ENCODE data around the gene TRAF3IP1.

TRAF3IP1 gene

DNA sequence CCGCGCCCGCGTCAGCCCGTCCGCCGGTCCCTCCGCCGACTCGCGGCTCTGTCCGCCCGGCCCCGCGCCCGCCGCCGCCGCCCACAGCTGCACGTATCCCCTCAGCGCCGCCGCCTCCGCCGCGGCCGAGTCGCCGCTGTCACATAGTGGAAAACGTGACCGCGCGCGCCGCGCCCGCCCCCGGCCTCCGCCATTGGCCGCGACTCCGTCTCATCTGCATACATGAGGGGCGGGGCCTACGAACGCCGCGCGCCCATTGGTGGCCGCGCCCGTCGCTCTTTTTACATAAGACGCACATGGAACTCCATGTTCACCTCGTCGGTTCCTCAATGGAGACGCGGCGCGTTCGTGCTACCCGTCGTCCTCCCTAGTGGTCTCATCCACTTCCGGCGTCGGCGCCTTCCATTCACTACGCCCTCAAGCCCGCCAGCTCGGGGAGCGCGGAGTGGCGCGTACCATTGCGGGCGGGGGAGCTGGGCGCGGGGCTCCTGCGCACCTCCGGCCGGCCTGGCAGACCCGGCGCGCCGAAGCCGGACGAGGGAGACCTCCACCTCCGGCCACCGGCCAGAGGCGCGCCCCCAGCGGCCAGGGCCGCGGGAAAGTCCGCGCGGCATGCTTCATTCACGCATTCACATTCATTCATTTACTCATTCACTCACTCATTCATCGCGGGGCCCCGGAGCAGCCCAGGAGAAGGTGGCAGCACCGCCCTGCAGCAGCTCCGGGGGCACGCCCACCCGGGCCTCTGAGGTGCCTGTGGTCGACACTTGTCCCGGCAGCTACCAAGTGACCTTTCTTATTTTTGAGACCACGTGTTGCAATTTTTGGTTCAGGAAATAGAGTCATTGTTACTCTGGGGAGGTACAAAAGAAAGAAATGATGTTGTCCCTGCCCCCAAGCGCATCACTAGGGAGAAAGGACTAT is 31.4 kb upstream of the TRAF3IP1 start:
- peak overlapping the region; percentile 78 for H3K4me3 ChIP-seq (ENCODE audit: low read depth, low read length)
- in situ Hi-C loops (cut with HindIII; ENCODE audit: low sequenced_read_pairs): no loop called here
- TF ChIP-seq, protein P1, sequence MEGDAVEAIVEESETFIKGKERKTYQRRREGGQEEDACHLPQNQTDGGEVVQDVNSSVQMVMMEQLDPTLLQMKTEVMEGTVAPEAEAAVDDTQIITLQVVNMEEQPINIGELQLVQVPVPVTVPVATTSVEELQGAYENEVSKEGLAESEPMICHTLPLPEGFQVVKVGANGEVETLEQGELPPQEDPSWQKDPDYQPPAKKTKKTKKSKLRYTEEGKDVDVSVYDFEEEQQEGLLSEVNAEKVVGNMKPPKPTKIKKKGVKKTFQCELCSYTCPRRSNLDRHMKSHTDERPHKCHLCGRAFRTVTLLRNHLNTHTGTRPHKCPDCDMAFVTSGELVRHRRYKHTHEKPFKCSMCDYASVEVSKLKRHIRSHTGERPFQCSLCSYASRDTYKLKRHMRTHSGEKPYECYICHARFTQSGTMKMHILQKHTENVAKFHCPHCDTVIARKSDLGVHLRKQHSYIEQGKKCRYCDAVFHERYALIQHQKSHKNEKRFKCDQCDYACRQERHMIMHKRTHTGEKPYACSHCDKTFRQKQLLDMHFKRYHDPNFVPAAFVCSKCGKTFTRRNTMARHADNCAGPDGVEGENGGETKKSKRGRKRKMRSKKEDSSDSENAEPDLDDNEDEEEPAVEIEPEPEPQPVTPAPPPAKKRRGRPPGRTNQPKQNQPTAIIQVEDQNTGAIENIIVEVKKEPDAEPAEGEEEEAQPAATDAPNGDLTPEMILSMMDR (IDR thresholded peaks at IDR 0.05; ENCODE audit: low read depth, low read length, missing control alignments): peak; percentile 34
- peak; percentile 98 for DNase-seq (ENCODE audit: low read depth)

DNA sequence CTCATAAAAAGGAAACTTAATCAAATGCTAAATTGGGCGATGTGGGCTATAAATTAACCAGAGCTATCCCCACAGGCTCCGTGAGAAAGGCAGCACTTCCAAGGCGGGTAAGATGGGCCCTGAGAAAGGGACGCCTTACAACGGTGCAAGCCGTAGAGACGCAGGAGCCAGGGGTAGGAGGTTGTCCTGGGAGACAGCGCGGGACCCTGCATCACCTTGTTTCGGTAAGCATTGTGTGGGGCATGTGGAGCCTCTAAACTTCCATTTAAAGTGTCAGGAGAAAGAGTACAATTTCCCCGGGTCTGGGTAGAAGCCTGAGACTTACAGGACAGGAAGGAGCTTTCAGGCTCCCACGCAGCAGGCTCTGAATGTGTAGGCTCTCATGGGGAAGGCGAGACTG is 30.7 kb upstream of the TRAF3IP1 start:
- H3K4me3 ChIP-seq (ENCODE audit: low read depth, low read length): peak overlapping the region; percentile 78
- TF ChIP-seq, protein P1 (IDR thresholded peaks at IDR 0.05; ENCODE audit: low read depth, low read length, missing control alignments): no peak
- in situ Hi-C loops (cut with HindIII; ENCODE audit: low sequenced_read_pairs): no loop called here
- DNase-seq (ENCODE audit: low read depth): no peak

DNA sequence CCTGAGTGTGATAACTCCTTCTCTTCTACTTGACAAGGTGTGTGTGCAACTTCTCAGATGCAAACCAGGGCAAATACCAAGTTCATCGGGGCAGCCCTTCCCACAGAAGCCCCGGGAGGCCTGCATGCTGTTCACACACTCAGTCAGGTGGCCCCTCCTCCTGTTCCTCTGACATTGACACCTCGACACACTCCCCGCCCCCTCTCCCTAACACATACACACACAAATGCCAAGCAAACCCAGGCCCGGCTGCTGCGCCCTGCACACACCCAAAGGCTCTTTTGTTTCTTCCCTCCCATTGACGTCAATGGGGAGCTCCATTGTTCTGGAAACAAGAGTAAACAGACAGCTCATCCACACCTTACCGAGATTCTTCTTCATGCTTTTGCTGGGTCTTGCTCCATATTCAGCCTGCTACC is 30.2 kb upstream of the TRAF3IP1 start:
- DNase-seq (ENCODE audit: low read depth): no peak
- in situ Hi-C loops (cut with HindIII; ENCODE audit: low sequenced_read_pairs): no loop called here
- no peak overlapping the region for H3K4me3 ChIP-seq (ENCODE audit: low read depth, low read length)
- TF ChIP-seq, protein P1 (IDR thresholded peaks at IDR 0.05; ENCODE audit: low read depth, low read length, missing control alignments): no peak

DNA sequence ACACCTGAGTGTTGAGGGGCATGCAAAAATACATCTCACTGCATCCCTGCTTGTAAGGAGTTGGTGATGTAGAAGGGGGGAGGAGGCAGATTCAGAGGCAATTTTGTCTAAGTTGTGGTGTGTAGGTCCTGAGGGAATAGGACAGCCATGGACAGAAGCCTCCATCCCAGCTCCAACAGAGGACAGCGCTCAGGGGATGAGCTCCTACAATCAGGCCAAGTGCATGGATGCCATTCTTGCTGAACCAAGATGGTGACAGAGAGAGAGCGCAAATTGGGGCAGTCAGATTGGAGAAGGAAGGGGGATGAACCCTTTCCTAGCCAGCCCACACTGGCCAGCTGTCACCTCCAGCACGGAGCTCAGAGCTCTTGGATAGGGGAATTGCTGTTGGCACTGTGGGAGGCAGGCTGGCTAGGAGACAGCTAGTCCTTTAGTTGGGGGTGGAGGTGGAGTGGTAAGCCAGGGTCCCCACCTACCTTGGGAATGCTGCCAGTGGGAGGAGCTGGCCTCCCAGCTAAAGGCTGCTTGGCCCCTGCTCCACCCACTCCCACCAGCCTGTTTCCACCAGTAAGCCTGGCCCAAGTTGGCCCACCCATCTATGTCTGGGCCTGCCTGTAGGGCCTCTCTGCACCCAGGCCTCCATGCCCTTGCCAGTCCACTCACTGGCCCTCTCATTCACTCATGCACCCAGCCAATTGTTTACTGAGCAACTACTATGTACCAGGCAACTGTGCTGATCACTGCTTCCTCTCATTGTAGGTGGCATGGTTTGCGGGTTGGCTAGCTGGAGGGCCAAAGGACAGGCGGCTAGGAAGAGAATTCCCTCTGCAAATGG is 29.4 kb upstream of the TRAF3IP1 start:
- TF ChIP-seq, protein P1 (IDR thresholded peaks at IDR 0.05; ENCODE audit: low read depth, low read length, missing control alignments): no peak
- in situ Hi-C loops (cut with HindIII; ENCODE audit: low sequenced_read_pairs): no loop called here
- no peak for DNase-seq (ENCODE audit: low read depth)

DNA sequence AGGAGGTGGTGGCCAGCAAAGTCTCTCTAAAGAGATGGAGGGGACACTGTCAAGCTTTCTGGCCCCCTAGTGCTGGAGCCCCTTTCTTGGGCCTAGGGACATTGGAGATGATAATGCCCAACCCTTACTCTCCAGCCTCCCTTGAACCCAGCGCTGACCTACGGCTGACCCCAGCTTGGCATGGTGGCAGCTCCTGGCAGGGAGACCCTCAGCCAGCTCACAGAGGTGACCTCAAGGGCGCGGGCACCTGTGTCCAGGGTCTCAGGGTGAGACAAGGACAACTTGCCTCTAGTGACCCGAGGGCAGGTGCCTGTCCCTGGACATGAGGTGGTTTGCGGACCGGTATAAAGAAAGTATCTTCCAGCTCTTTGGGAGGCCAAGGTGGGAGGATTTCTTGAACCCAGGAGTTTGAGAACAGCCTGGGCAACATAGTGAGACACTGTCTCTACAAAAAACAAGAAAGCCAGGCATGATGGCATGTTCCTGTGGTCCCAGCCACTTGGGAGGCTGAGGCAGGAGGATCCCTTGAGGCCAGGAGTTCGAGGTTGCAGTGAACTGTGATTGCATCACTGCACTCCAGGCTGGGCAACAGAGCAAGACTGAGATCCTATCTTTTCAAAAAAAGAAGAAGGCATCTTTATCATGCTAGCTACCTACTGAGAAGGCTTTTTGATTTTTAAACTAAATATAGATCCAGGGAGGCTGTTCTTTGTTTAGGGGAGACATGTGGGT is 28.6 kb upstream of the TRAF3IP1 start:
- in situ Hi-C loops (cut with HindIII; ENCODE audit: low sequenced_read_pairs): no loop called here
- DNase-seq (ENCODE audit: low read depth): no peak
- TF ChIP-seq, protein P1 (IDR thresholded peaks at IDR 0.05; ENCODE audit: low read depth, low read length, missing control alignments): no peak
- no peak overlapping the region for H3K4me3 ChIP-seq (ENCODE audit: low read depth, low read length)

More for the DNA sequence above, 29.4 kb upstream of the TRAF3IP1 start:
- no peak overlapping the region for H3K4me3 ChIP-seq (ENCODE audit: low read depth, low read length)

DNA sequence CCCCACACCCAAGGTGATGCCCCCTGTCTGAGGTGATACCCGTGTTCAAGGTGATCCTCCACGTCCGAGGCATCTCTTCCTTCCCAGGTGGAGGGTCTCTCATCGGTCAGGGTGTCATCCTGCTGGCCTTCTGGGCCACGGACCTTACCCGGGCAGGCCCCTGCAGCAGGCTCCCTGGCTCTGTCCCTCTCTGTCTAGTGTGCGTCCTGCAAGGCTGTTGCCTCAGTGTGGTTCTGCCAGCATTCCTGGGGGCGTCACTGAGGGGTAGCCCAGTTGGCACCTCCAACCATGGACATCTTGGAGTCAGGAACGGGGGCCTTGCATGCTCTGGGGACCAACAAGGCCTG is 26.3 kb upstream of the TRAF3IP1 start:
- H3K4me3 ChIP-seq (ENCODE audit: low read depth, low read length): no peak overlapping the region
- DNase-seq (ENCODE audit: low read depth): no peak
- TF ChIP-seq, protein P1 (IDR thresholded peaks at IDR 0.05; ENCODE audit: low read depth, low read length, missing control alignments): no peak
- in situ Hi-C loops (cut with HindIII; ENCODE audit: low sequenced_read_pairs): no loop called here

Measured in astrocyte of the cerebellum (primary cell).